ENCODE results near the gene PRICKLE1. TPM values are rescaled to one million over a fixed set of nuclear protein-coding genes. Genes with fewer than 3 reads are reported as not detected.
A peak's percentile ranks its signal among the peaks of the same experiment; 100 is the strongest.

PRICKLE1 gene
- total RNA-seq, 2 donors from 2014 or later: 7.5 to 12.4 TPM

DNA sequence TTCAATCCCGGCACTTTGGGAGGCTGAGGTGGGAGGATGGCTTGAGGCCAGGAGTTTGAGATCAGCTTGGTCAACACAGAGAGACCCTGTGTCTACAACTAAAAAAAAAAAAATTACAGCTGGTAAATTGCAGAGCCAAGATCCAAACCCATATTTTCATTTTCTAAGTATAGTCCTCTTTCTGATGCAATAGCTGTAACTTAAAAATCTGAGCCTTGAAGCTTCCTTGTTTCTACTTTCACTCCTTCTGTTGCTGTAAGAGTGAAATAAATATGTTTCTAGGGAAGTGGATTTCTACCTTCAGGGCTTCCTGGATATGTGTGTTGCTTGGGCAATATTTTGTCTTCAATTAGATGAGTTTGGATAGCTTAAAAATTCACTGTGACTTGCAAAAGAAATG, 42.0 kb upstream of the PRICKLE1 start:
- no peak for DNase-seq (ENCODE audit: low spot score)
- Histone ChIP-seq H3K4me3 (no peak overlapping the region), H3K9me3 (no peaks in the 10 kb centered on the region), H3K27me3 (replicated peaks; ENCODE audit: insufficient read depth) (no peaks in the 10 kb centered on the region), H3K4me1 (replicated peaks) (no peaks in the 10 kb centered on the region), H3K36me3 (no peaks in the 10 kb centered on the region), H3K27ac (no peak overlapping the region)
- WGBS: 42% methylated on average over 1 of the region's 1 CpG
- intact Hi-C loops (cut with DNase I): no loop called here
- TF ChIP-seq POLR2AphosphoS5 (IDR thresholded peaks at IDR 0.05): no peak
- TF ChIP-seq, protein P1, sequence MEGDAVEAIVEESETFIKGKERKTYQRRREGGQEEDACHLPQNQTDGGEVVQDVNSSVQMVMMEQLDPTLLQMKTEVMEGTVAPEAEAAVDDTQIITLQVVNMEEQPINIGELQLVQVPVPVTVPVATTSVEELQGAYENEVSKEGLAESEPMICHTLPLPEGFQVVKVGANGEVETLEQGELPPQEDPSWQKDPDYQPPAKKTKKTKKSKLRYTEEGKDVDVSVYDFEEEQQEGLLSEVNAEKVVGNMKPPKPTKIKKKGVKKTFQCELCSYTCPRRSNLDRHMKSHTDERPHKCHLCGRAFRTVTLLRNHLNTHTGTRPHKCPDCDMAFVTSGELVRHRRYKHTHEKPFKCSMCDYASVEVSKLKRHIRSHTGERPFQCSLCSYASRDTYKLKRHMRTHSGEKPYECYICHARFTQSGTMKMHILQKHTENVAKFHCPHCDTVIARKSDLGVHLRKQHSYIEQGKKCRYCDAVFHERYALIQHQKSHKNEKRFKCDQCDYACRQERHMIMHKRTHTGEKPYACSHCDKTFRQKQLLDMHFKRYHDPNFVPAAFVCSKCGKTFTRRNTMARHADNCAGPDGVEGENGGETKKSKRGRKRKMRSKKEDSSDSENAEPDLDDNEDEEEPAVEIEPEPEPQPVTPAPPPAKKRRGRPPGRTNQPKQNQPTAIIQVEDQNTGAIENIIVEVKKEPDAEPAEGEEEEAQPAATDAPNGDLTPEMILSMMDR (IDR thresholded peaks at IDR 0.05): no peak
- no peak for TF ChIP-seq POLR2A (IDR thresholded peaks at IDR 0.05)

DNA sequence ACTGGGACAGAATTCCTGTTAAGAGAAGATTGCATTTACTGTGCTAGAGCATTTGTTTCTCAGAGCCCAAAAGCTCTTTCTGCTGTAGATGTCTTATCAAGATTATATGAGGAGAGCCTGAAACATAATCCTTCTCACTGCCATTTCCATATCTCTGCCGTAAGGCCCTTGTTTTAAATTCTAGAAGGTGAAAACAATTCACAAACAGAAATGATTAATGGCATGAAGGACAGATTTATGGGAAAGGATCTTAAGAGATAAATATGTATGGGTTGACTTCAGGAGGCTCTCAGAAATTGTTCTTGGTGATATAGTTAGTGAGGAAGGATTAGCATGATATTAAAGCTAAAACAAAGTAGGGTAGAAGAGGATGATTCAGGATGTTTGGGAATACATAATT, 40.8 kb upstream of the PRICKLE1 start:
- H3K27ac ChIP-seq: no peak overlapping the region
- intact Hi-C loops (cut with DNase I): no loop called here
- no peak overlapping the region for H3K4me3 ChIP-seq
- no peaks in the 10 kb centered on the region for H3K9me3 ChIP-seq
- TF ChIP-seq, protein P1 (IDR thresholded peaks at IDR 0.05): no peak
- TF ChIP-seq POLR2A (IDR thresholded peaks at IDR 0.05) (no peak), POLR2AphosphoS5 (IDR thresholded peaks at IDR 0.05) (no peak)
- no peaks in the 10 kb centered on the region for H3K36me3 ChIP-seq
- H3K27me3 ChIP-seq (replicated peaks; ENCODE audit: insufficient read depth): no peaks in the 10 kb centered on the region
- no peak for DNase-seq (ENCODE audit: low spot score)
- 54% methylated on average over 1 of the region's 1 CpG for WGBS
- H3K4me1 ChIP-seq (replicated peaks): no peaks in the 10 kb centered on the region

DNA sequence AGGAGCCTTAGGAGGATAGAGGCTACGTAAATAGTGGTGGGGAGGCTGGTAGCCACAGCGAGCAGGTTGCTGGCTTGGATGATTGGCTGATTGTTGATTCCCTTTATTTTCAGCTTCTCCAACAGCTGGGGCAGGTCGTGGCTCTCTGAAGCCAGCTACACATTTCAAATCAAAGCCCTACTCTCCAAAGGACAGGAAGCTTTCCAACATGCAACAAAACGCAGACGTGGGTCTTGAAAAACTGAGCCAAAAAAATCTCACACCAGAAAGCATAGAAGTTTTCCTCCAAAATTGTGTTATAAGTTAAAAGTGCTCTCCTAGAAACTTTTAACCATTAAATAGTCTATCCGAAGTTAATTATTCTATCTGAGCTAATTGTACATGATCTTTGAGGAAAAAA, 37.6 kb upstream of the PRICKLE1 start:
- 64% methylated on average over 5 of the region's 6 CpGs for WGBS
- H3K9me3 ChIP-seq: no peaks in the 10 kb centered on the region
- no peaks in the 10 kb centered on the region for H3K27me3 ChIP-seq (replicated peaks; ENCODE audit: insufficient read depth)
- H3K27ac ChIP-seq: no peak overlapping the region
- no peaks in the 10 kb centered on the region for H3K36me3 ChIP-seq
- H3K4me1 ChIP-seq (replicated peaks): no peaks in the 10 kb centered on the region
- TF ChIP-seq, protein P1 (IDR thresholded peaks at IDR 0.05): no peak
- TF ChIP-seq POLR2A (IDR thresholded peaks at IDR 0.05): no peak
- TF ChIP-seq POLR2AphosphoS5 (IDR thresholded peaks at IDR 0.05): no peak
- no peak for DNase-seq (ENCODE audit: low spot score)
- no peak overlapping the region for H3K4me3 ChIP-seq
- intact Hi-C loops (cut with DNase I): no loop called here

DNA sequence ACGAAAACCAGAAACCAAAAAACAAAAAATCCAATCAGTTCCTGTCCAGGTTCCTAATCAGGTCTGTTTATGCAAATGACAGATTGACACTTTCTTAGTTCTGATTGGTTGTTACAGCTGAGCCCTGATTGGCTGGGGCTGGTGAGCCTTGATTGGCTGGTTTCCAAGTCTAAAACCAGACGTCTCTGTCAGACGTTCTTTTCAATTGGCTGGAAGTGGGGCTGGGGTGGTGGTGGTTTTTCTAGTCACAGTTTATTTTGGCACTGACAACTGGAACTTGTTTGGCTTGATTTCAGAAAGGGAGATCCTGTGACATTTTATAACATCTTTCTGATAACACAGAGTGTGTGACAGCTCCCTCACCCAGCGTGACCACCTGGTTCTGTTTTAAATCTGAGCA, 36.1 kb upstream of the PRICKLE1 start:
- H3K9me3 ChIP-seq: no peaks in the 10 kb centered on the region
- H3K4me1 ChIP-seq (replicated peaks): no peaks in the 10 kb centered on the region
- no peak overlapping the region for H3K27ac ChIP-seq
- H3K27me3 ChIP-seq (replicated peaks; ENCODE audit: insufficient read depth): no peaks in the 10 kb centered on the region
- H3K4me3 ChIP-seq: no peak overlapping the region
- 31% methylated on average over 4 of the region's 4 CpGs for WGBS
- no peaks in the 10 kb centered on the region for H3K36me3 ChIP-seq
- no peak for DNase-seq (ENCODE audit: low spot score)
- TF ChIP-seq POLR2AphosphoS5 (IDR thresholded peaks at IDR 0.05) (peak; percentile 20), POLR2A (IDR thresholded peaks at IDR 0.05) (no peak)
- TF ChIP-seq, protein P1 (IDR thresholded peaks at IDR 0.05): no peak
- intact Hi-C loops (cut with DNase I): no loop called here

DNA sequence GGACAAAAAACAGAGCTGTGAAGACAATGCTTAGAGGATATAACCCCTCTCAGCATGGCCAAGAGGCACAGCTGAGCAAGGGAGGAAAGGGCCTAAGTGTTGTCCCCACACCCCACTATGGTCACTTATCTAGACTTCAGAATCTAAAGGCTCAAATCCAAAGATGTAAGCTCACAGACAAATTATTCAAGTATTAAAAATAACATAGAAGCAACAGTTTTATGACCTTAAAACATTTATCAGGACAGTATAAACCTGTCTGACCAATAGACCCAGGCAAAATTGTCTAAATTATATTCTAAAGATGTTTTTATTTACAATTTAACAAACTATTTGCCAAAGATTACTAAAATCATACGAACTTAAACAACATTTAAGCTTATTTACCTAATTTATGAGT, 28.1 kb upstream of the PRICKLE1 start:
- H3K4me3 ChIP-seq: no peak overlapping the region
- DNase-seq (ENCODE audit: low spot score): no peak
- no peak overlapping the region for H3K27ac ChIP-seq
- H3K4me1 ChIP-seq (replicated peaks): no peaks in the 10 kb centered on the region
- no peaks in the 10 kb centered on the region for H3K36me3 ChIP-seq
- TF ChIP-seq POLR2A (IDR thresholded peaks at IDR 0.05): no peak
- no peak for TF ChIP-seq POLR2AphosphoS5 (IDR thresholded peaks at IDR 0.05)
- TF ChIP-seq, protein P1 (IDR thresholded peaks at IDR 0.05): no peak
- no peaks in the 10 kb centered on the region for H3K27me3 ChIP-seq (replicated peaks; ENCODE audit: insufficient read depth)
- no peaks in the 10 kb centered on the region for H3K9me3 ChIP-seq
- WGBS: 52% methylated on average over 1 of the region's 1 CpG
- intact Hi-C loops (cut with DNase I): no loop called here
